DMS 273 (cell line): ENCODE data around the gene SDHB.

Source experiments
- DNase-seq: peaks from one replicate; lab custom pipeline; 2025; ENCODE audit not compliant: unreplicated experiment; lab: John Stamatoyannopoulos, UW

The SDHB gene

GRCh38 chr1:17053685-17054410 is at the start of gene SDHB:
Gene SDHB, minus strand, starts transcription at chr1:17054032. Its CDS starts 13 bp downstream, at chr1:17054019.
- peak; percentile 99 for DNase-seq

GRCh38 chr1:17102232-17102631 is 48.4 kb upstream of the SDHB start:
- DNase-seq: no peak

- no peak for DNase-seq
These were observed 47.4 kb upstream of the SDHB start for GRCh38 chr1:17101261-17101660.

- DNase-seq: no peak
These were observed 45.9 kb upstream of the SDHB start for GRCh38 chr1:17099616-17100340.

- peak; percentile 35 for DNase-seq
These were observed 44.9 kb upstream of the SDHB start for GRCh38 chr1:17098446-17099317.

GRCh38 chr1:17097787-17098186 is 44.0 kb upstream of the SDHB start:
- DNase-seq: no peak

- no peak for DNase-seq
These were observed 43.3 kb upstream of the SDHB start for GRCh38 chr1:17097147-17097546.

GRCh38 chr1:17096584-17096983 is 42.8 kb upstream of the SDHB start:
- DNase-seq: no peak

- no peak for DNase-seq
These were observed 41.3 kb upstream of the SDHB start for GRCh38 chr1:17095141-17095540.

GRCh38 chr1:17094664-17095063 is 40.8 kb upstream of the SDHB start:
- DNase-seq: no peak

GRCh38 chr1:17093822-17094393 is 40.1 kb upstream of the SDHB start:
- DNase-seq: peak; percentile 45

- DNase-seq: no peak
These were observed 37.4 kb upstream of the SDHB start for GRCh38 chr1:17091252-17091651.

- DNase-seq: no peak
These were observed 35.7 kb upstream of the SDHB start for GRCh38 chr1:17089506-17089905.

GRCh38 chr1:17086751-17087150 is 32.9 kb upstream of the SDHB start:
- no peak for DNase-seq

GRCh38 chr1:17084787-17085186 is 31.0 kb upstream of the SDHB start:
- no peak for DNase-seq

GRCh38 chr1:17082761-17083160 is 28.9 kb upstream of the SDHB start:
- DNase-seq: no peak

- no peak for DNase-seq
These were observed 27.6 kb upstream of the SDHB start for GRCh38 chr1:17081439-17081838.

- DNase-seq: peak; percentile 66
These were observed 27.0 kb upstream of the SDHB start for GRCh38 chr1:17080880-17081279.

GRCh38 chr1:17080085-17080759 is 26.4 kb upstream of the SDHB start:
- no peak for DNase-seq

- DNase-seq: no peak
These were observed 25.4 kb upstream of the SDHB start for GRCh38 chr1:17078991-17079868.
